GM18499 (cell line): ENCODE measurements around the gene CDCA4.

Source experiments
- ATAC-seq: cut with Tn5 transposase; IDR thresholded peaks from one replicate; pipeline ENCODE4 v1.9.1; 2021; ENCODE audit warnings: moderate number of reproducible peaks; ENCODE audit not compliant: insufficient read depth, unreplicated experiment

Gene CDCA4

GRCh38 chr14:105019861-105020814 lies 745 bp downstream of the CDCA4 start:
- ATAC-seq: no peak

- ATAC-seq: no peak
Observed at GRCh38 chr14:105018414-105018813, 2.5 kb downstream of the CDCA4 start.

- no peak for ATAC-seq
Observed at GRCh38 chr14:105015905-105016304, 5.0 kb downstream of the CDCA4 start.

DNA sequence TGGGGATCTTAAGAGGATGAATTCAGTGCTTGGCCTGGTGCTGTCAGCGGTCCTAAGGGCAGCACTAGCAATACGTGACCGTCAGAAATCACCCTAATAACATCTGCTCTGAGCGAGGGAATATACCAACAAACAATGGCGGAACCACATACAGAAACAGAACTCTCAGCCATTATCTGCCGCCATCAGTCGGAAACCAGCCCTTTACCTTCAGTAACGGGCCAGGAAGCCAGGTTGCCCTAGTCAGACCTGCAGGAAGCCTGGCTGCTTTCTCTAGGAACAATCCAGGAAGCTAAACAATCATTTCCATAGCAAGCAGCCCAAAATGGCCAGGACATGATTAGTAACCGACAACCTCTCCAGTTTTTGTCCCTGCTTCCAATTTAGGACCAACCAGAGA lies 5.6 kb downstream of the CDCA4 start:
- no peak for ATAC-seq

GRCh38 chr14:105014631-105015030 lies 6.3 kb downstream of the CDCA4 start:
- ATAC-seq: no peak

- ATAC-seq: no peak
Observed at GRCh38 chr14:105014032-105014431, 6.9 kb downstream of the CDCA4 start.

DNA sequence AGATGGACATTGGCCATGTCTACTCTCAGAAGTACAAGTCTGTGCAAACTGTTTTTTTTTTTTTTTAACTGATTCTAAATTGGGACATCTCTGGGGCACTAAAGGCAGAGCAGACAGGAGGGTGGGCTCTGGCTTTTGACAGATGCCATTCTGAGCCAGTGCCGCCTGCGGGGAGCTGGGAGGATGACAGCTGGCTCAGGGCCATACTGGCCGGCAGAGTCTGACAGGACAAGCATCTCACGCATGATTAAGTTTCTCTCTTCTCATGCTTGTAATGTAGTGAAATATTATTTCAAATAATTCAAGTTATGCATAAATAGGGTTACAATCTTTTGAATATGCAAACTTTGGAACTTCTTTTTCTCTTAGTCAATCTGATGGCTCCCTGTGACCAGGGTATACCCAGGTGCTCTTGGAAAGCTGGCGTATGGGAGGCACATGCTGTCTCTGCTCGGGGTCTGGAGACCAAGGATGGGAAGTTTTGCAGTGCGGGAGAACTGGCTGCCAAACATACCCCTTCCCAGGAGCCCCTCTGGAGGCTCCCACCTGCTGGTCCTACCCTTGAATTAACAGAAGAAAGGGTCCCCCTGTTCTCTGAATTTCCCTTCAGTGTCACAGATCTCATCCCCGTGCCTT lies 7.6 kb downstream of the CDCA4 start:
- no peak for ATAC-seq

- ATAC-seq: no peak
Observed at GRCh38 chr14:105012171-105012985, 8.5 kb downstream of the CDCA4 start.

DNA sequence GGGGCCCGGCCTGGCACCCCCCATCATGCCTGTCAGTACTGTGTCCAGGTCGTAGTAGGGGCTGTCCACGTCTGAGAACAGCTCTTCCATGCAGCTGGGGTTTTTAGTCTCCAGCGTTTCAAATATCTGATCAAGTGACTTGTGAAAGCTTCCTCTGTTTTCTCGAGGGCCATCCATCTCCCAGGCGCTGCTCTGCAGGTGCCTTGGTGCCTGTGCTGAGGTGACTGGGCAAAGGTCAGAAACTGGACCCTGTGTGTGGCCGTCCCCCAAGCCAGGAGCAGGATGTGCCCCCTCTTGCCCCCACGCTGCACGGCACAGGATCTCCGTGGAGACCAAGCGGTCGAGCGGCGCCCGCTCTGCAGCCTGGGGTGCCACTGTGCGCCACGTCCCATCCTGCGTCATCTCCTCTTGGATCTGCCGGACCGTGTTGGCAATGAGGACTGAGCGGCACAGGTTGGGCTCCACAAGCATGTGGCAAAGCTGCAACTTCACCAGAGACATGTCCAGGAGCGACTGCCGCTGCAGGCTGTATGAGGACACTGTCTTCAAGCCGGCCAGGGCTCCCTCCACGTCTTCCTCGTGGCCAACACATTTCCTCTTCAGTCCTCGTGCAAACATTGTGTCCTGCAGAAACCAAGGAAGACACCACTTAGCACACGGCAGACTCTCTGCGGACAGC lies 9.4 kb downstream of the CDCA4 start:
- ATAC-seq: no peak

DNA sequence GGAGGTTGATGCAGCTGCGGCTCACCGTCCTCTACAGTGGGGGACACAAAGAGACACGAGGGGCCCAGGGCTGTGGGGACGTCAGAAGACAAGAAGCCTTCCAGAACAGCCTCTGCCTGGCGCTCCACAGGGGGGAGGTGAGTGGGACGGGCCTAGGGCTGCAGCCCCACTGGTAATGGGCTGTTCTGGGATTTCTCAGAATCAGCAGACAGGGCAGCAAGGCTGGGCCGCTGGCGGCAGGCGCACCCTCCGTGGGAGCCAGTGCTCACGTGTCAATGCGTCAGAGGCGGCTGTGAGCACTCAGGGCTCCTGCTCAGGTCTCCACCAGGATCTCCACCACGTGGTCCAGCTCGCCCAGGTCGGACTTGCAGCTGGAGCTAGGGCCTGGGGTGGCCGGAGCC lies 10.0 kb downstream of the CDCA4 start:
- ATAC-seq: no peak

DNA sequence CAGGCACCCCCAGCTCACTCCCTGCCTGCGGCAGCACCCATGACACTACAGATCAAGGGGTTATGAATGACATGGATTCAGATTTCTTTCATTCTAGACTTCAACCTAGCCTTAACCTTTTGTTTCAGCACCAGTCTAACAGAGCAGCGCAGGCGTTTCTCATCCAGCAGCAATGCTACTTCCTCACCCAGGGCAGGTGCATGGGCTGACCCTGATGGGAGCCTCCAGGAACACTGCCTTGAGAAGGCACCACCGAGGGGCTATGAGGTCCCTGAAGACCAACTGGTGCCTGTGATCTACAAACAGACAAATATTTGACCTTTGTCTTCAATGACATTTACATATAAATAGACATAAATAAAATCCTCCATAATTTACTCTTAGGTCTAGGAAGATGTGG lies 10.8 kb downstream of the CDCA4 start:
- ATAC-seq: no peak

GRCh38 chr14:105007593-105008264 lies 13.2 kb downstream of the CDCA4 start:
- no peak for ATAC-seq

- no peak for ATAC-seq
Observed at GRCh38 chr14:105006831-105007592, 13.9 kb downstream of the CDCA4 start.

DNA sequence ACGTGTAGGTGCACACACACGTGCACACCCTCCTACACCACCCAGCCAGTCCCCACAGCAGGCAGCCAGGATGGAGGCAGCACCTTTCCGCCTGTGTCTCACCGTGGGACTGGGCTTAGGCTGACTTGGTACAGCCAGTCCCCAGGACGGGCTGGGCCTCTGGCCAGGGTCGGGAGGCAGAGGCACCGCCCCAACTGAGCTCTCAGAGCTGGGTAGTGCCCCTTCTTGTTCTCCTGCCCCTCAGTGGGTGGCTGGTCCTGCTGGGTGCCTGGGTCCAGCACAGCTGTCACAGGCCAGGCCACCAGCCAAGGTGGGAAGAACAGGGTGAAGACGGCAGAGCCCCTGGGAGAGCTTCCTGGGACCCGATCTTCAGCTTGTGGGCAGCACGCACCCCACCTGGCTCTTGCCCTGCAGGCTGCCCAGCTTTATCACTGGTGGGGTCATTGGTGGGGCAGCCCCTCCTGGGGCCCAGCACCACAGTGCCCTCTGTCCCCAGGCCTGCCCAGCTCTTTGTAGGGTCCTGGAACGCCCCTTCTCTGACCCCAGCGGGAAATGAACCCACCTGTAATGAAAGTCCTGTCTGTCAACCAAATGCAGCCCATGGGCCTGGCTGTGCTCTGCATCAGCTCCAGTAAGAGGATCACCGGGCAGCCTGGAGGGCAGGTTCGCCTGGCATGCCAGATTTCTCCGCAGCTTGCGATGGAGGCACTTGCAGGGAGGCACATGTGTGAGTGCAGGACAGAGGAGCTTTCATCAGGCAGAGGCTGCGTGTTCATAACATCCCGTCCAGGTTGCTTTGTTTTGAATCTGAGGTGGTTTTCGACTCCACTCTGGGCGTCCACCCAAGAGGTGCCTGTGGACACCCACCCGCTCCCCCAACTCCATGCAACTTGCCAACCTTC lies 14.7 kb downstream of the CDCA4 start:
- no peak for ATAC-seq

GRCh38 chr14:105005329-105005928 lies 15.5 kb downstream of the CDCA4 start:
- ATAC-seq: no peak

DNA sequence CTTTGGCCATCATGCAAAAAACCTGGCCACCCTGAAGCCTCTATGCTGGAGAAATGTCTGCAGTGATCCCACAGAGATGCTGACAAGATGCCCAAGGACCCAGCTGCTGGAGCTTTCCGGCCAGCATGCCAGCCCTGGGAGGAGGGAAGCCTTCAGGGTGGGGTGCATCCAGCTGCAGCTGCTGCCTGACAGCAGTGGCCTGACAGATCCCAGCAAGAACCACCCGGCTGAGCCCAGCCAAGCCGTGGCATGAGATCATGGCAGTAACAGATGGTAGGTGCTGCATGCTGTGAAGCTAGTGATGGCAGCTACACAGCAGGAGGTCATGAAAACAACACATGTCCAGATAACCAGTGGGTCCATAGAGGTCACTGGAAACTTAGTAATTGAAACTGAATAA lies 21.5 kb downstream of the CDCA4 start:
- ATAC-seq: no peak

DNA sequence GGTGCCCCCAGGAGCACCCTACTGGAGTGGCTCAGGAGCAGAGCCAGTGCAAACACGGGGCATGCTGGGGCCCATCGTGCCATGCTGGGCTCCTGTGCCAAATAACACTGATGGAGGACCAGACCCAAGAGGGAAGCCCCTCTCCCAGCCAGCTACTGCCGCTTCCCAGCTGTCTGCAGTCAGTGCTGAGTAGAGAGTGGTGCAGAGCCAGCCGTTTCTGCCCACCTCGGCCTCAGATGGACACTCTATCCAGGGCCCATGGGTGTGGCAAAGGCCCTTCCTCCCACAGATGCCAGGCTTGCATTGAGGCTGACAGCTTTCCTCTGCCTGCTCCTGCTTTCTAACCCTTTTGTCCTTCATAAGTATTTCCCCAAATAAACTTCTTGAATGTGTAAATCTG lies 22.1 kb downstream of the CDCA4 start:
- ATAC-seq: no peak

GRCh38 chr14:104996483-104996882 lies 24.4 kb downstream of the CDCA4 start:
- ATAC-seq: no peak
